ENCODE results near the gene IRF2BP2. TPM values are rescaled to one million over a fixed set of nuclear protein-coding genes. Genes with fewer than 3 reads are reported as not detected.

Gene IRF2BP2
- total RNA-seq, 1 donor = 172 TPM

DNA sequence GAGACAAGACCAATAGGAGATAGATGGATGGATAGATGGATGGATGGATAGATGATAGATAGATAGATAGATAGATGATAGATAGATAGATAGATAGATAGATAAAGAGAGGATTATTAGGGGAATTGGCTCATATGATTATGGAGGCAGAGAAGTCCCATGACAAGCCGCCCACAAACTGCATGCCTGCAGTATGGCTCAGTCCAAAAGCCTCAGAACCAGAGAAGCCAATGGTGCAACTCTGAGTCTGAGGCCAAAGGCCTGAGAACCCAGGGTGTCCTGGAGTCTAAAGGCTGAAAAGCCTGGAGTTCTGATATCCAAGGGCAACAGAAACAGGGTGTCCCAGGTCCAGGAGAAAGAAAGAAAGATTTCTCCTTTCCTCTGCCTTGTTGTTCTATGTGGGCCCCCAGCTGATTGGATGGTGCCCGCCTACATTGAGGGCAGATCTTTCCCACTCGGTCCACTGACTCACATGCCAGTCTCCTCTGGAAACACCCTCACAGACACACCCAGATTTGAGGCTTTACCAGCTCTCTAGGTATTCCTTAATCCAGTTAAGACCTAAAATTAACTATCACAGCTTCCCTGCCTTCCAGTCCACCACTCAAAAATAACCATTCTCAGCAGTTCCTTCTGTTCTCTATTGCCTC, 39.6 kb upstream of the IRF2BP2 start:
- no peak overlapping the region for H3K4me3 ChIP-seq (ENCODE audit: insufficient read depth, low read length)
- no peak for TF ChIP-seq CTCF (IDR thresholded peaks at IDR 0.05; ENCODE audit: extremely low read depth, low read depth, low read length)
- H3K27ac ChIP-seq (ENCODE audit: low read depth, low read length) = peak overlapping the region; percentile 84
- no peak for DNase-seq (ENCODE audit: insufficient read length, low spot score, missing footprints)
- H3K27me3 ChIP-seq (ENCODE audit: insufficient read depth, low read length) = no peaks in the 10 kb centered on the region
- peaks cover 5% of the 10 kb centered on the region for H3K9me3 ChIP-seq (ENCODE audit: low read depth, low read length)
- peak overlapping the region; percentile 68 for H2AFZ ChIP-seq (ENCODE audit: low read length)
- H3K36me3 ChIP-seq (ENCODE audit: insufficient read depth, low read length) = peaks cover 3% of the 10 kb centered on the region
- no peak overlapping the region for H3K4me2 ChIP-seq (ENCODE audit: insufficient read depth, low read length)
- peaks cover 13% of the 10 kb centered on the region for H3K79me2 ChIP-seq (ENCODE audit: insufficient read depth, low read length)
- no peaks in the 10 kb centered on the region for H4K20me1 ChIP-seq (ENCODE audit: insufficient read depth, low read length)
- H3K4me1 ChIP-seq (ENCODE audit: insufficient read depth, low read length) = peaks cover 13% of the 10 kb centered on the region

GRCh38 chr1:234647758-234648157, 37.8 kb upstream of the IRF2BP2 start:
- Histone ChIP-seq H3K4me2 (ENCODE audit: insufficient read depth, low read length) (no peak overlapping the region), H3K36me3 (ENCODE audit: insufficient read depth, low read length) (peaks cover 3% of the 10 kb centered on the region), H3K4me1 (ENCODE audit: insufficient read depth, low read length) (peaks cover 13% of the 10 kb centered on the region), H4K20me1 (ENCODE audit: insufficient read depth, low read length) (no peaks in the 10 kb centered on the region), H3K9me3 (ENCODE audit: low read depth, low read length) (peaks cover 5% of the 10 kb centered on the region), H3K4me3 (ENCODE audit: insufficient read depth, low read length) (no peak overlapping the region), H3K27me3 (ENCODE audit: insufficient read depth, low read length) (no peaks in the 10 kb centered on the region), H3K79me2 (ENCODE audit: insufficient read depth, low read length) (peaks cover 7% of the 10 kb centered on the region), H3K27ac (ENCODE audit: low read depth, low read length) (no peak overlapping the region), H2AFZ (ENCODE audit: low read length) (no peak overlapping the region)
- no peak for DNase-seq (ENCODE audit: insufficient read length, low spot score, missing footprints)
- no peak for TF ChIP-seq CTCF (IDR thresholded peaks at IDR 0.05; ENCODE audit: extremely low read depth, low read depth, low read length)

GRCh38 chr1:234647245-234647644, 37.3 kb upstream of the IRF2BP2 start:
- Histone ChIP-seq H2AFZ (ENCODE audit: low read length) (no peak overlapping the region), H3K9me3 (ENCODE audit: low read depth, low read length) (peaks cover 5% of the 10 kb centered on the region), H3K4me1 (ENCODE audit: insufficient read depth, low read length) (peaks cover 13% of the 10 kb centered on the region), H3K79me2 (ENCODE audit: insufficient read depth, low read length) (peaks cover 7% of the 10 kb centered on the region), H3K4me3 (ENCODE audit: insufficient read depth, low read length) (no peak overlapping the region), H3K36me3 (ENCODE audit: insufficient read depth, low read length) (peaks cover 3% of the 10 kb centered on the region), H3K27ac (ENCODE audit: low read depth, low read length) (no peak overlapping the region), H4K20me1 (ENCODE audit: insufficient read depth, low read length) (no peaks in the 10 kb centered on the region), H3K27me3 (ENCODE audit: insufficient read depth, low read length) (no peaks in the 10 kb centered on the region), H3K4me2 (ENCODE audit: insufficient read depth, low read length) (no peak overlapping the region)
- no peak for TF ChIP-seq CTCF (IDR thresholded peaks at IDR 0.05; ENCODE audit: extremely low read depth, low read depth, low read length)
- no peak for DNase-seq (ENCODE audit: insufficient read length, low spot score, missing footprints)

- Histone ChIP-seq H3K27ac (ENCODE audit: low read depth, low read length) (no peak overlapping the region), H3K4me1 (ENCODE audit: insufficient read depth, low read length) (peaks cover 13% of the 10 kb centered on the region), H3K27me3 (ENCODE audit: insufficient read depth, low read length) (no peaks in the 10 kb centered on the region), H3K9me3 (ENCODE audit: low read depth, low read length) (peaks cover 5% of the 10 kb centered on the region), H3K79me2 (ENCODE audit: insufficient read depth, low read length) (no peaks in the 10 kb centered on the region), H3K4me2 (ENCODE audit: insufficient read depth, low read length) (no peak overlapping the region), H3K36me3 (ENCODE audit: insufficient read depth, low read length) (peaks cover 3% of the 10 kb centered on the region), H2AFZ (ENCODE audit: low read length) (no peak overlapping the region), H3K4me3 (ENCODE audit: insufficient read depth, low read length) (no peak overlapping the region), H4K20me1 (ENCODE audit: insufficient read depth, low read length) (no peaks in the 10 kb centered on the region)
- TF ChIP-seq CTCF (IDR thresholded peaks at IDR 0.05; ENCODE audit: extremely low read depth, low read depth, low read length) = no peak
- no peak for DNase-seq (ENCODE audit: insufficient read length, low spot score, missing footprints)
Observed at GRCh38 chr1:234645964-234646363, 36.0 kb upstream of the IRF2BP2 start.

Data from osteoblast (primary cell).